Thoracic aorta (tissue), 2 donors: ENCODE results near the gene SLC39A3. TPM values are rescaled to one million over a fixed set of nuclear protein-coding genes. Genes with fewer than 3 reads are reported as not detected.

Source experiments
- ATAC-seq: fragments of 150-250 bp; one replicate; pipeline ENCODE4 v1.8.0; 2017; ENCODE audit warnings: low read depth; ENCODE audit not compliant: insufficient number of reproducible peaks, low FRiP score
- DNase-seq: peaks from one replicate; pipeline ENCODE4 v3.0.0-alpha.2; 2020; ENCODE audit warnings: low spot score
- H3K27ac ChIP-seq, 2 donors: fragments of 200-600 bp; sonication (generic); 1 replicate in 1 of 2; 2 replicates in 1 of 2; pipeline ENCODE4 v1.5.1; 2016; ENCODE audit warnings: mild to moderate bottlenecking in 2 of 2, moderate library complexity in 2 of 2
- H3K27me3 ChIP-seq: fragments of 200-600 bp; sonication (generic); replicated peaks from 2 replicates; pipeline ENCODE4 v1.6.0; 2016; ENCODE audit warnings: mild to moderate bottlenecking; ENCODE audit not compliant: insufficient read depth
- H3K36me3 ChIP-seq: fragments of 200-600 bp; sonication (generic); one replicate; pipeline ENCODE4 v1.5.1; 2016
- H3K4me1 ChIP-seq, 2 donors: fragments of 200-600 bp; sonication (generic); 1 replicate in 1 of 2; 2 replicates in 1 of 2; pipeline versions ENCODE4 v1.5.1 to v1.6.0; 2016; ENCODE audit warnings: low read depth in 2 of 2, mild to moderate bottlenecking in 1 of 2; ENCODE audit not compliant: control insufficient read depth in 1 of 2
- H3K4me3 ChIP-seq: fragments of 200-600 bp; sonication (generic); 2 replicates; pipeline ENCODE4 v1.5.1; 2016; ENCODE audit warnings: mild to moderate bottlenecking
- H3K9me3 ChIP-seq: fragments of 200-600 bp; sonication (generic); 2 replicates; pipeline ENCODE4 v1.5.1; 2016
- total RNA-seq, 2 donors: library from RNA; depleted of rRNA; stranded (reverse); fragments of >200 nt; gene quantifications; one replicate each; pipeline versions ENCODE4 v1.1.0 to v1.2.3, GENCODE V29; 2016
- TF ChIP-seq, protein P1 (sequence below): fragments of 200-600 bp; sonication (generic); IDR thresholded peaks from one replicate; pipeline ENCODE4 v1.5.1; 2019; ENCODE audit warnings: antibody characterized with exemption

Gene SLC39A3
- total RNA-seq, 2 donors from 2014 or later = 26.6 to 37.6 TPM

- Histone ChIP-seq H3K4me1 (peaks cover 0 to 14% of the 10 kb centered on the region in 2 donors), H3K27ac (no peak overlapping the region), H3K36me3 (peaks cover 15% of the 10 kb centered on the region), H3K9me3 (no peaks in the 10 kb centered on the region), H3K27me3 (no peaks in the 10 kb centered on the region), H3K4me3 (no peak overlapping the region)
- TF ChIP-seq, protein P1, sequence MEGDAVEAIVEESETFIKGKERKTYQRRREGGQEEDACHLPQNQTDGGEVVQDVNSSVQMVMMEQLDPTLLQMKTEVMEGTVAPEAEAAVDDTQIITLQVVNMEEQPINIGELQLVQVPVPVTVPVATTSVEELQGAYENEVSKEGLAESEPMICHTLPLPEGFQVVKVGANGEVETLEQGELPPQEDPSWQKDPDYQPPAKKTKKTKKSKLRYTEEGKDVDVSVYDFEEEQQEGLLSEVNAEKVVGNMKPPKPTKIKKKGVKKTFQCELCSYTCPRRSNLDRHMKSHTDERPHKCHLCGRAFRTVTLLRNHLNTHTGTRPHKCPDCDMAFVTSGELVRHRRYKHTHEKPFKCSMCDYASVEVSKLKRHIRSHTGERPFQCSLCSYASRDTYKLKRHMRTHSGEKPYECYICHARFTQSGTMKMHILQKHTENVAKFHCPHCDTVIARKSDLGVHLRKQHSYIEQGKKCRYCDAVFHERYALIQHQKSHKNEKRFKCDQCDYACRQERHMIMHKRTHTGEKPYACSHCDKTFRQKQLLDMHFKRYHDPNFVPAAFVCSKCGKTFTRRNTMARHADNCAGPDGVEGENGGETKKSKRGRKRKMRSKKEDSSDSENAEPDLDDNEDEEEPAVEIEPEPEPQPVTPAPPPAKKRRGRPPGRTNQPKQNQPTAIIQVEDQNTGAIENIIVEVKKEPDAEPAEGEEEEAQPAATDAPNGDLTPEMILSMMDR = no peak
- no peak for ATAC-seq
- no peak for DNase-seq
Measured at GRCh38 chr19:2771786-2772674, 32.2 kb upstream of the SLC39A3 start.

DNA sequence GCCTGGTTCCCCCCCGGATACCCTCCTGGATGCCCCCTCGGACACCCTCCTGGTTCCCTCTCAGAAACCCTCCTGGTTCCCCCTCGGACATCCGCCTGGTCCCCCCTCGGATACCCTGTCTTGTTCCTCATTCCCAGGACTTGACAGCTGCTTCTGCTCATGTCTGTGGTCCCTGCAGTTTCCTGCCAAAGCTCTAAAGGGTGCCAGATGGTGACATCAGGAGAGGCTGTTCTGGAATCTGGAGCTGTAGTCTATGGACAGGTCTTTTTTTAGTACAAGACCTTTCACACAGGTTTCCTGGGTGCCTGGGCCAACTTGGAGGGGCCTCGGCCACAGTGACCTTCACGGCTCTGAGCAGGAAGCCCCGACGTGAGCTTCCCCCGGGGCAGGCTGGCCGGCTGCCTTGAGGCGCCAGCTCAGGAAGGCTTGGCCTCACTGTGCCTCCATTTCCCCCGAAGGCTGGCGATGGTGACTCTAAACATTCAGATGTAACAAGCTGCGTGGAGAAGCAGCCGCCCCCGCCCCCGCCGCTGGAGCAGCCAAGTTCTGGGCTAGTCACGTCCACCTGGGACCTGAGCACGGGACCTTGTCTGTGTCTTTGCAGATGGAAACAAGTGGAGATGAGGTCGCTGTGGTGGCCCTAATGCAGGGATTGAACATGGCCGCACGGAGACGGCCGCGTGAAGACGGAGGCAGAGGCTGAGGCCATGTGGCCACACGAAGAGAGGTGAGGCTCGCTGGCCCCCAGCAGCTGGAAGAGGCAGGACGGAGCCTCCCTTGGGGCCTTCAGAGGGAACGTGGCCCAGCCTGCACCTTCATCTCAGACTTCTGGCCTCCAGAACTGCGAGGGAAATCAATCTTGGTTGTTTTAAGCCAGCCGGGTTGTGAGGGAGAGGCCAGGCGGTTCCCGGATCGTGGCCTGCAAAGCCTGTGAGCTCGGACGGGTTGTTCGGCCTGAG is 30.5 kb upstream of the SLC39A3 start:
- TF ChIP-seq, protein P1 = no peak
- H3K27me3 ChIP-seq = no peaks in the 10 kb centered on the region
- no peak overlapping the region for H3K4me3 ChIP-seq
- H3K9me3 ChIP-seq = no peaks in the 10 kb centered on the region
- no peak overlapping the region for H3K27ac ChIP-seq
- H3K36me3 ChIP-seq = peaks cover 32% of the 10 kb centered on the region
- DNase-seq (no peak), ATAC-seq (no peak)
- H3K4me1 ChIP-seq = peaks cover 0 to 14% of the 10 kb centered on the region in 2 donors

DNA sequence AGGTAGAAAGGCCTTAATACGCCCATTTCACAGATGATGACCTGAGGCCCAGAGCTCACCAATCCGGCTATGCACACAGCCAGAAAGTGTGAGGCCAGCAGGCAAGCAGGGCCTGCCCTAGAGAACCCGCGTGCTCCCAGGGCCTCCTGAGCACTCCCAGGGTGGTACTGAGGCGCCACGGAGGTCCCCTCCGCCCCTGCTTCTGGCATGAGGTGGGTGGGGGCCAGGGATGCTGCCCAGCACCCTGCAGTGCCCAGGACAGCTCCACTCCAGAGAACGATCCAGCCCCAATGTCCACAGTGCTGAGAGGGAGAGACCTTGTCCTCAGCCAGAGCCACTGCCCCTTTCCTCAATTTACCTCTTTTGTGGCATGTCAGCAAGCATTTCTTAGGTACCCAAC is 29.4 kb upstream of the SLC39A3 start:
- Histone ChIP-seq H3K9me3 (no peaks in the 10 kb centered on the region), H3K27me3 (no peaks in the 10 kb centered on the region), H3K36me3 (peaks cover 43% of the 10 kb centered on the region), H3K4me1 (peaks cover 0 to 14% of the 10 kb centered on the region in 2 donors), H3K27ac (no peak overlapping the region), H3K4me3 (no peak overlapping the region)
- ATAC-seq (no peak), DNase-seq (no peak)
- TF ChIP-seq, protein P1 = no peak

- Histone ChIP-seq H3K4me3 (no peak overlapping the region), H3K36me3 (peaks cover 49% of the 10 kb centered on the region), H3K27ac (no peak overlapping the region), H3K9me3 (no peaks in the 10 kb centered on the region), H3K27me3 (no peaks in the 10 kb centered on the region), H3K4me1 (peaks cover 0 to 14% of the 10 kb centered on the region in 2 donors)
- TF ChIP-seq, protein P1 = no peak
- no peak for DNase-seq
- ATAC-seq = no peak
Measured at GRCh38 chr19:2768365-2769132, 28.7 kb upstream of the SLC39A3 start.
